Measurements from ENCODE around the gene TMEM182.

Gene TMEM182

DNA sequence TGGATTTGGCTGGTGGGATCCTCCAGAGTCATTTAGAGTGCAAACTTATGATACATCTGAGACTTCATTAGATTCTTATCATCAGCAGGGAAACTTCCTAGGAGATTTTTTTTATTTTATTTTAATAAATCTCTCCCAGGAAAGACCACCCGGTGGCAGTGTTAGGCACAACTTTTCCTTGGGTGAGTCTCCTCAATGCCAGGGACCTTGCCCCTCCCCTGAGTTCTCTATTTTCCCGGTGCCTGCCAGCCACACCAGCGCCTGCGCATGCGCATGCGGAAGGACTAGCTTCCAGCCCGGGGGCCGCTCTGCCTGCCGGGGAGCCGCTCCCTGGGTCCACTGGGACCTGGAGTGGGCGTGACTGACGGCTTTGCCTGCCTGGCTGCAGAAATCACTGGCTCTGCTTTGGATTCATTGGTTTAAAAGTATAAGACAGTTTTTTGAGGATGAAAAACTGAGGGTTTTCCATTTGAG, 86.6 kb downstream of the TMEM182 start (continued):
- TF ChIP-seq, protein P1, sequence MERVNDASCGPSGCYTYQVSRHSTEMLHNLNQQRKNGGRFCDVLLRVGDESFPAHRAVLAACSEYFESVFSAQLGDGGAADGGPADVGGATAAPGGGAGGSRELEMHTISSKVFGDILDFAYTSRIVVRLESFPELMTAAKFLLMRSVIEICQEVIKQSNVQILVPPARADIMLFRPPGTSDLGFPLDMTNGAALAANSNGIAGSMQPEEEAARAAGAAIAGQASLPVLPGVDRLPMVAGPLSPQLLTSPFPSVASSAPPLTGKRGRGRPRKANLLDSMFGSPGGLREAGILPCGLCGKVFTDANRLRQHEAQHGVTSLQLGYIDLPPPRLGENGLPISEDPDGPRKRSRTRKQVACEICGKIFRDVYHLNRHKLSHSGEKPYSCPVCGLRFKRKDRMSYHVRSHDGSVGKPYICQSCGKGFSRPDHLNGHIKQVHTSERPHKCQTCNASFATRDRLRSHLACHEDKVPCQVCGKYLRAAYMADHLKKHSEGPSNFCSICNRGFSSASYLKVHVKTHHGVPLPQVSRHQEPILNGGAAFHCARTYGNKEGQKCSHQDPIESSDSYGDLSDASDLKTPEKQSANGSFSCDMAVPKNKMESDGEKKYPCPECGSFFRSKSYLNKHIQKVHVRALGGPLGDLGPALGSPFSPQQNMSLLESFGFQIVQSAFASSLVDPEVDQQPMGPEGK (tag by site-specific recombination; IDR thresholded peaks at IDR 0.05): peak; percentile 52; the same call in 1 of the 2 replicates
- TF ChIP-seq ZNF302 (tag by site-specific recombination; IDR thresholded peaks at IDR 0.05; ENCODE audit: low read depth): no peak
- TF ChIP-seq ZNF2 (tag by site-specific recombination; IDR thresholded peaks at IDR 0.05): no peak
- TF ChIP-seq ZSCAN16 (tag by site-specific recombination; IDR thresholded peaks at IDR 0.05): no peak
- TF ChIP-seq, protein P2, sequence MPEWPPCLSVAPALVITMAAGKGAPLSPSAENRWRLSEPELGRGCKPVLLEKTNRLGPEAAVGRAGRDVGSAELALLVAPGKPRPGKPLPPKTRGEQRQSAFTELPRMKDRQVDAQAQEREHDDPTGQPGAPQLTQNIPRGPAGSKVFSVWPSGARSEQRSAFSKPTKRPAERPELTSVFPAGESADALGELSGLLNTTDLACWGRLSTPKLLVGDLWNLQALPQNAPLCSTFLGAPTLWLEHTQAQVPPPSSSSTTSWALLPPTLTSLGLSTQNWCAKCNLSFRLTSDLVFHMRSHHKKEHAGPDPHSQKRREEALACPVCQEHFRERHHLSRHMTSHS (tag by site-specific recombination; IDR thresholded peaks at IDR 0.05): no peak
- TF ChIP-seq, protein P3, sequence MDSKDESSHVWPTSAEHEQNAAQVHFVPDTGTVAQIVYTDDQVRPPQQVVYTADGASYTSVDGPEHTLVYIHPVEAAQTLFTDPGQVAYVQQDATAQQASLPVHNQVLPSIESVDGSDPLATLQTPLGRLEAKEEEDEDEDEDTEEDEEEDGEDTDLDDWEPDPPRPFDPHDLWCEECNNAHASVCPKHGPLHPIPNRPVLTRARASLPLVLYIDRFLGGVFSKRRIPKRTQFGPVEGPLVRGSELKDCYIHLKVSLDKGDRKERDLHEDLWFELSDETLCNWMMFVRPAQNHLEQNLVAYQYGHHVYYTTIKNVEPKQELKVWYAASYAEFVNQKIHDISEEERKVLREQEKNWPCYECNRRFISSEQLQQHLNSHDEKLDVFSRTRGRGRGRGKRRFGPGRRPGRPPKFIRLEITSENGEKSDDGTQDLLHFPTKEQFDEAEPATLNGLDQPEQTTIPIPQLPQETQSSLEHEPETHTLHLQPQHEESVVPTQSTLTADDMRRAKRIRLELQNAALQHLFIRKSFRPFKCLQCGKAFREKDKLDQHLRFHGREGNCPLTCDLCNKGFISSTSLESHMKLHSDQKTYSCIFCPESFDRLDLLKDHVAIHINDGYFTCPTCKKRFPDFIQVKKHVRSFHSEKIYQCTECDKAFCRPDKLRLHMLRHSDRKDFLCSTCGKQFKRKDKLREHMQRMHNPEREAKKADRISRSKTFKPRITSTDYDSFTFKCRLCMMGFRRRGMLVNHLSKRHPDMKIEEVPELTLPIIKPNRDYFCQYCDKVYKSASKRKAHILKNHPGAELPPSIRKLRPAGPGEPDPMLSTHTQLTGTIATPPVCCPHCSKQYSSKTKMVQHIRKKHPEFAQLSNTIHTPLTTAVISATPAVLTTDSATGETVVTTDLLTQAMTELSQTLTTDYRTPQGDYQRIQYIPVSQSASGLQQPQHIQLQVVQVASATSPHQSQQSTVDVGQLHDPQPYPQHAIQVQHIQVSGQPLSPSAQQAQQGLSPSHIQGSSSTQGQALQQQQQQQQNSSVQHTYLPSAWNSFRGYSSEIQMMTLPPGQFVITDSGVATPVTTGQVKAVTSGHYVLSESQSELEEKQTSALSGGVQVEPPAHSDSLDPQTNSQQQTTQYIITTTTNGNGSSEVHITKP (tag by site-specific recombination; IDR thresholded peaks at IDR 0.05): 0 out of 2 replicates have a peak, but pooled peaks have one; percentile 27
- no peak for TF ChIP-seq ZNF146 (tag by site-specific recombination; IDR thresholded peaks at IDR 0.05)
- no peak for TF ChIP-seq ZNF707 (tag by site-specific recombination; IDR thresholded peaks at IDR 0.05)
- TF ChIP-seq ZNF654 (tag by site-specific recombination; IDR thresholded peaks at IDR 0.05; ENCODE audit: low read depth): no peak
- TF ChIP-seq, protein P4, sequence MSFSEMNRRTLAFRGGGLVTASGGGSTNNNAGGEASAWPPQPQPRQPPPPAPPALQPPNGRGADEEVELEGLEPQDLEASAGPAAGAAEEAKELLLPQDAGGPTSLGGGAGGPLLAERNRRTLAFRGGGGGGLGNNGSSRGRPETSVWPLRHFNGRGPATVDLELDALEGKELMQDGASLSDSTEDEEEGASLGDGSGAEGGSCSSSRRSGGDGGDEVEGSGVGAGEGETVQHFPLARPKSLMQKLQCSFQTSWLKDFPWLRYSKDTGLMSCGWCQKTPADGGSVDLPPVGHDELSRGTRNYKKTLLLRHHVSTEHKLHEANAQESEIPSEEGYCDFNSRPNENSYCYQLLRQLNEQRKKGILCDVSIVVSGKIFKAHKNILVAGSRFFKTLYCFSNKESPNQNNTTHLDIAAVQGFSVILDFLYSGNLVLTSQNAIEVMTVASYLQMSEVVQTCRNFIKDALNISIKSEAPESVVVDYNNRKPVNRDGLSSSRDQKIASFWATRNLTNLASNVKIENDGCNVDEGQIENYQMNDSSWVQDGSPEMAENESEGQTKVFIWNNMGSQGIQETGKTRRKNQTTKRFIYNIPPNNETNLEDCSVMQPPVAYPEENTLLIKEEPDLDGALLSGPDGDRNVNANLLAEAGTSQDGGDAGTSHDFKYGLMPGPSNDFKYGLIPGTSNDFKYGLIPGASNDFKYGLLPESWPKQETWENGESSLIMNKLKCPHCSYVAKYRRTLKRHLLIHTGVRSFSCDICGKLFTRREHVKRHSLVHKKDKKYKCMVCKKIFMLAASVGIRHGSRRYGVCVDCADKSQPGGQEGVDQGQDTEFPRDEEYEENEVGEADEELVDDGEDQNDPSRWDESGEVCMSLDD (tag by site-specific recombination; IDR thresholded peaks at IDR 0.05): no peak
- TF ChIP-seq, protein P5, sequence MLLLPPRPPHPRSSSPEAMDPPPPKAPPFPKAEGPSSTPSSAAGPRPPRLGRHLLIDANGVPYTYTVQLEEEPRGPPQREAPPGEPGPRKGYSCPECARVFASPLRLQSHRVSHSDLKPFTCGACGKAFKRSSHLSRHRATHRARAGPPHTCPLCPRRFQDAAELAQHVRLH (tag by site-specific recombination; IDR thresholded peaks at IDR 0.05): no peak
- no peak for TF ChIP-seq ZSCAN30 (tag by site-specific recombination; IDR thresholded peaks at IDR 0.05)
- TF ChIP-seq ZNF416 (tag by site-specific recombination; IDR thresholded peaks at IDR 0.05): no peak
- TF ChIP-seq ZNF776 (tag by site-specific recombination; IDR thresholded peaks at IDR 0.05; ENCODE audit: borderline replicate concordance): no peak
- TF ChIP-seq, protein P6, sequence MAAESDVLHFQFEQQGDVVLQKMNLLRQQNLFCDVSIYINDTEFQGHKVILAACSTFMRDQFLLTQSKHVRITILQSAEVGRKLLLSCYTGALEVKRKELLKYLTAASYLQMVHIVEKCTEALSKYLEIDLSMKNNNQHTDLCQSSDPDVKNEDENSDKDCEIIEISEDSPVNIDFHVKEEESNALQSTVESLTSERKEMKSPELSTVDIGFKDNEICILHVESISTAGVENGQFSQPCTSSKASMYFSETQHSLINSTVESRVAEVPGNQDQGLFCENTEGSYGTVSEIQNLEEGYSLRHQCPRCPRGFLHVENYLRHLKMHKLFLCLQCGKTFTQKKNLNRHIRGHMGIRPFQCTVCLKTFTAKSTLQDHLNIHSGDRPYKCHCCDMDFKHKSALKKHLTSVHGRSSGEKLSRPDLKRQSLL (tag by site-specific recombination; IDR thresholded peaks at IDR 0.05): no peak
- peak; percentile 84; the same call in 1 of the 2 replicates for TF ChIP-seq ZNF610 (tag by site-specific recombination; IDR thresholded peaks at IDR 0.05; ENCODE audit: borderline replicate concordance)
- TF ChIP-seq, protein P7, sequence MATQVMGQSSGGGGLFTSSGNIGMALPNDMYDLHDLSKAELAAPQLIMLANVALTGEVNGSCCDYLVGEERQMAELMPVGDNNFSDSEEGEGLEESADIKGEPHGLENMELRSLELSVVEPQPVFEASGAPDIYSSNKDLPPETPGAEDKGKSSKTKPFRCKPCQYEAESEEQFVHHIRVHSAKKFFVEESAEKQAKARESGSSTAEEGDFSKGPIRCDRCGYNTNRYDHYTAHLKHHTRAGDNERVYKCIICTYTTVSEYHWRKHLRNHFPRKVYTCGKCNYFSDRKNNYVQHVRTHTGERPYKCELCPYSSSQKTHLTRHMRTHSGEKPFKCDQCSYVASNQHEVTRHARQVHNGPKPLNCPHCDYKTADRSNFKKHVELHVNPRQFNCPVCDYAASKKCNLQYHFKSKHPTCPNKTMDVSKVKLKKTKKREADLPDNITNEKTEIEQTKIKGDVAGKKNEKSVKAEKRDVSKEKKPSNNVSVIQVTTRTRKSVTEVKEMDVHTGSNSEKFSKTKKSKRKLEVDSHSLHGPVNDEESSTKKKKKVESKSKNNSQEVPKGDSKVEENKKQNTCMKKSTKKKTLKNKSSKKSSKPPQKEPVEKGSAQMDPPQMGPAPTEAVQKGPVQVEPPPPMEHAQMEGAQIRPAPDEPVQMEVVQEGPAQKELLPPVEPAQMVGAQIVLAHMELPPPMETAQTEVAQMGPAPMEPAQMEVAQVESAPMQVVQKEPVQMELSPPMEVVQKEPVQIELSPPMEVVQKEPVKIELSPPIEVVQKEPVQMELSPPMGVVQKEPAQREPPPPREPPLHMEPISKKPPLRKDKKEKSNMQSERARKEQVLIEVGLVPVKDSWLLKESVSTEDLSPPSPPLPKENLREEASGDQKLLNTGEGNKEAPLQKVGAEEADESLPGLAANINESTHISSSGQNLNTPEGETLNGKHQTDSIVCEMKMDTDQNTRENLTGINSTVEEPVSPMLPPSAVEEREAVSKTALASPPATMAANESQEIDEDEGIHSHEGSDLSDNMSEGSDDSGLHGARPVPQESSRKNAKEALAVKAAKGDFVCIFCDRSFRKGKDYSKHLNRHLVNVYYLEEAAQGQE (tag by site-specific recombination; IDR thresholded peaks at IDR 0.05): no peak
- TF ChIP-seq, protein P8, sequence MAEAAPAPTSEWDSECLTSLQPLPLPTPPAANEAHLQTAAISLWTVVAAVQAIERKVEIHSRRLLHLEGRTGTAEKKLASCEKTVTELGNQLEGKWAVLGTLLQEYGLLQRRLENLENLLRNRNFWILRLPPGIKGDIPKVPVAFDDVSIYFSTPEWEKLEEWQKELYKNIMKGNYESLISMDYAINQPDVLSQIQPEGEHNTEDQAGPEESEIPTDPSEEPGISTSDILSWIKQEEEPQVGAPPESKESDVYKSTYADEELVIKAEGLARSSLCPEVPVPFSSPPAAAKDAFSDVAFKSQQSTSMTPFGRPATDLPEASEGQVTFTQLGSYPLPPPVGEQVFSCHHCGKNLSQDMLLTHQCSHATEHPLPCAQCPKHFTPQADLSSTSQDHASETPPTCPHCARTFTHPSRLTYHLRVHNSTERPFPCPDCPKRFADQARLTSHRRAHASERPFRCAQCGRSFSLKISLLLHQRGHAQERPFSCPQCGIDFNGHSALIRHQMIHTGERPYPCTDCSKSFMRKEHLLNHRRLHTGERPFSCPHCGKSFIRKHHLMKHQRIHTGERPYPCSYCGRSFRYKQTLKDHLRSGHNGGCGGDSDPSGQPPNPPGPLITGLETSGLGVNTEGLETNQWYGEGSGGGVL (tag by site-specific recombination; IDR thresholded peaks at IDR 0.05): no peak
- no peak for TF ChIP-seq ZBTB1 (tag by site-specific recombination; IDR thresholded peaks at IDR 0.05)
- TF ChIP-seq KLF16 (tag by site-specific recombination; IDR thresholded peaks at IDR 0.05): no peak
- TF ChIP-seq ZNF660 (tag by site-specific recombination; IDR thresholded peaks at IDR 0.05): no peak
- TF ChIP-seq ZNF830 (tag by site-specific recombination; IDR thresholded peaks at IDR 0.05; ENCODE audit: low read depth): no peak
- TF ChIP-seq ZNF670 (tag by site-specific recombination; IDR thresholded peaks at IDR 0.05; ENCODE audit: low read depth): no peak
- no peak for TF ChIP-seq ZNF600 (tag by site-specific recombination; IDR thresholded peaks at IDR 0.05)

Data from HEK293 (cell line).